Type B pancreatic cell (in vitro differentiated cells): Measurements from ENCODE around the gene SLC27A6. TPM values are rescaled to one million over a fixed set of nuclear protein-coding genes. Genes with fewer than 3 reads are reported as not detected.
A peak's percentile ranks its signal among the peaks of the same experiment; 100 is the strongest.

ENCODE experiments used
- DNase-seq: peaks from one replicate; pipeline ENCODE4 v3.0.0; 2021; ENCODE audit warnings: mixed read lengths; ENCODE audit not compliant: unreplicated experiment; ENCODE audit errors: extremely low spot score
- H3K27ac Mint-ChIP-seq: 2 replicates; pipeline ENCODE4 v1.8.0; 2021; ENCODE audit warnings: mild to moderate bottlenecking, mixed read lengths
- H3K27me3 Mint-ChIP-seq: 2 replicates; pipeline ENCODE4 v1.8.0; 2021; ENCODE audit warnings: mixed read lengths
- H3K36me3 Mint-ChIP-seq: 2 replicates; pipeline ENCODE4 v1.8.0; 2021; ENCODE audit warnings: mixed read lengths
- H3K4me1 Mint-ChIP-seq: one replicate; pipeline ENCODE4 v1.8.0; 2021; ENCODE audit warnings: mixed read lengths; ENCODE audit not compliant: unreplicated experiment
- H3K4me3 Mint-ChIP-seq: 2 replicates; pipeline ENCODE4 v1.8.0; 2021; ENCODE audit warnings: mild to moderate bottlenecking, mixed read lengths
- H3K9me3 Mint-ChIP-seq: 2 replicates; pipeline ENCODE4 v1.8.0; 2021; ENCODE audit warnings: mixed read lengths
- long read RNA-seq: library from polyadenylated mRNA; unstranded; transcript quantifications from one replicate; pipeline ENCODE4 v2.0.0, GENCODE V29; 2020
- total RNA-seq: library from RNA; stranded (reverse); gene quantifications from 2 replicates; pipeline ENCODE4 v1.2.1, GENCODE V29; 2021; ENCODE audit warnings: low replicate concordance
- TF ChIP-seq, protein P1 (sequence below): fragments of 200-600 bp; sonication (generic); conservative IDR thresholded peaks from 2 replicates; pipeline ENCODE4 v1.5.0; 2021; ENCODE audit warnings: antibody characterized with exemption, mild to moderate bottlenecking

Gene SLC27A6
- total RNA-seq = 3.4 and 12.8 TPM in 2 replicates
- long read RNA-seq, transcript SLC27A6-201 (10 exons, 3,219 nt) = major isoform, 52 of 94 reads
- long read RNA-seq, partial matches to known transcripts = 8 of 94 reads
- long read RNA-seq, other reads (novel, unspliced or antisense) = 33 of 94 reads

GRCh38 chr5:128965011-128965637 is at the start of gene SLC27A6:
SLC27A6 (plus strand) TSS chr5:128965488; CDS start chr5:128966138, 650 bp downstream.
- H3K9me3 Mint-ChIP-seq = peaks cover 6% of the 10 kb centered on the region
- H3K27ac Mint-ChIP-seq = peak within 1 kb of the TSS; percentile 2
- peak within 1 kb of the TSS; percentile 84 for H3K4me3 Mint-ChIP-seq
- no peaks in the 10 kb centered on the region for H3K36me3 Mint-ChIP-seq
- peaks cover 5% of the 10 kb centered on the region for H3K4me1 Mint-ChIP-seq
- H3K27me3 Mint-ChIP-seq = peaks cover 27% of the 10 kb centered on the region
- TF ChIP-seq, protein P1, sequence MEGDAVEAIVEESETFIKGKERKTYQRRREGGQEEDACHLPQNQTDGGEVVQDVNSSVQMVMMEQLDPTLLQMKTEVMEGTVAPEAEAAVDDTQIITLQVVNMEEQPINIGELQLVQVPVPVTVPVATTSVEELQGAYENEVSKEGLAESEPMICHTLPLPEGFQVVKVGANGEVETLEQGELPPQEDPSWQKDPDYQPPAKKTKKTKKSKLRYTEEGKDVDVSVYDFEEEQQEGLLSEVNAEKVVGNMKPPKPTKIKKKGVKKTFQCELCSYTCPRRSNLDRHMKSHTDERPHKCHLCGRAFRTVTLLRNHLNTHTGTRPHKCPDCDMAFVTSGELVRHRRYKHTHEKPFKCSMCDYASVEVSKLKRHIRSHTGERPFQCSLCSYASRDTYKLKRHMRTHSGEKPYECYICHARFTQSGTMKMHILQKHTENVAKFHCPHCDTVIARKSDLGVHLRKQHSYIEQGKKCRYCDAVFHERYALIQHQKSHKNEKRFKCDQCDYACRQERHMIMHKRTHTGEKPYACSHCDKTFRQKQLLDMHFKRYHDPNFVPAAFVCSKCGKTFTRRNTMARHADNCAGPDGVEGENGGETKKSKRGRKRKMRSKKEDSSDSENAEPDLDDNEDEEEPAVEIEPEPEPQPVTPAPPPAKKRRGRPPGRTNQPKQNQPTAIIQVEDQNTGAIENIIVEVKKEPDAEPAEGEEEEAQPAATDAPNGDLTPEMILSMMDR = no peak
- DNase-seq = peak; percentile 70

DNA sequence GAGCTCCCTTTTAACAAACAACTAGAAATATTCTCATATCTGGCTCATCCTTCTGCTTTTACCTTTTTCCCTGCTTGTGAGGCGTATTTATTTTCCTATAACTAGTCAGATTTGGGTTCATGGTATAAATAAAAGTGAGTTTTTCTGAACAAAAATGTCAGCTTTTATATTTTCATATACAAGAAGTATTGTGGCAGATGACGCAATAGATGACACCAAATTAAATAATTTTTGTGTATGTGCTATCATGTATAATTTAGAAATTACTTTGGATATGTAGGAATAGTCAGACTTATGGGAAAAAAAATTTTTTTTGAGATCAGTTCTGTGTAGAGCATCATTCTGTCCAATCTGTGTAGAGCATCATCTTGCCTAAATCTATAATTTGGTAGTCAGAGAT is 45.7 kb upstream of the SLC27A6 start:
- no peak for DNase-seq
- Mint-ChIP-seq H3K9me3 (no peaks in the 10 kb centered on the region), H3K27ac (no peak overlapping the region), H3K4me1 (no peaks in the 10 kb centered on the region), H3K27me3 (no peaks in the 10 kb centered on the region), H3K36me3 (no peaks in the 10 kb centered on the region), H3K4me3 (no peak overlapping the region)
- TF ChIP-seq, protein P1 = no peak

- Mint-ChIP-seq H3K4me3 (no peak overlapping the region), H3K36me3 (no peaks in the 10 kb centered on the region), H3K9me3 (no peaks in the 10 kb centered on the region), H3K4me1 (no peaks in the 10 kb centered on the region), H3K27ac (no peak overlapping the region), H3K27me3 (no peaks in the 10 kb centered on the region)
- no peak for DNase-seq
- TF ChIP-seq, protein P1 = no peak
Measured at GRCh38 chr5:128920345-128921215, 44.7 kb upstream of the SLC27A6 start.

GRCh38 chr5:128924299-128924698 is 41.0 kb upstream of the SLC27A6 start:
- H3K4me3 Mint-ChIP-seq = no peak overlapping the region
- H3K4me1 Mint-ChIP-seq = no peaks in the 10 kb centered on the region
- no peaks in the 10 kb centered on the region for H3K27me3 Mint-ChIP-seq
- DNase-seq = no peak
- TF ChIP-seq, protein P1 = no peak
- H3K36me3 Mint-ChIP-seq = no peaks in the 10 kb centered on the region
- peaks cover 6% of the 10 kb centered on the region for H3K9me3 Mint-ChIP-seq
- no peak overlapping the region for H3K27ac Mint-ChIP-seq

DNA sequence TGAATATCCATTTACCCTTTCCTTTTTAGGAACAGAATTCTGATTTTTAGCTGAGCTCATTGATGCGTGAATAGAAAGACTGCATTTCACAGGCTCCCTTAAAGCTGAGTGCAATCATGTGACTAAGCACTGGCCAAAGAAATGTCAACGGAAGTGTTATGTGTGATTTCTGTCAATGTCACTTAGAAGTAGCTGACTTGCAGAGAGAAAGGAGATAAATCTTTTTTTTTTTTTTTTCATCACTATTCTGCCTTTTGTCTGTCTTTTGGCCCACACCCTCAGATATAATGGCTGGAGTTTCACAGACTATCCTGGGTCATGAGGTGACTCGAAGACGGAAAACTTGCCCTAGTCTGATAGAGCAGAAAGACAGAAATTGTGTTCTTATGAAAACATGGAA is 39.3 kb upstream of the SLC27A6 start:
- Mint-ChIP-seq H3K4me3 (no peak overlapping the region), H3K4me1 (no peaks in the 10 kb centered on the region), H3K27ac (no peak overlapping the region), H3K27me3 (no peaks in the 10 kb centered on the region), H3K9me3 (peaks cover 6% of the 10 kb centered on the region), H3K36me3 (no peaks in the 10 kb centered on the region)
- no peak for DNase-seq
- TF ChIP-seq, protein P1 = no peak
